ENCODE data around the gene NEK6. TPM values are rescaled to one million over a fixed set of nuclear protein-coding genes. Genes with fewer than 3 reads are reported as not detected.

NEK6 gene
- total RNA-seq, 2 experiments from 2014 or later = 7.0 to 8.0 TPM

GRCh38 chr9:124392254-124392870 is 134.6 kb downstream of the NEK6 start:
- ChIA-PET CTCF (interaction anchor here (1.1 to 1.6 kb wide), 2 partner anchors 18 to 111 kb away, joined by 3 to 4 read pairs; no protein-coding TSS in a partner anchor), POLR2A (no interaction called here)
- Mint-ChIP-seq H3K4me1 (peaks cover 26% of the 10 kb centered on the region), H3K4me3 (no peak overlapping the region), H3K27me3 (no peaks in the 10 kb centered on the region), H3K36me3 (ENCODE audit: low read depth) (no peaks in the 10 kb centered on the region), H3K27ac (no peak overlapping the region), H3K9me3 (no peaks in the 10 kb centered on the region)
- no peak for DNase-seq

DNA sequence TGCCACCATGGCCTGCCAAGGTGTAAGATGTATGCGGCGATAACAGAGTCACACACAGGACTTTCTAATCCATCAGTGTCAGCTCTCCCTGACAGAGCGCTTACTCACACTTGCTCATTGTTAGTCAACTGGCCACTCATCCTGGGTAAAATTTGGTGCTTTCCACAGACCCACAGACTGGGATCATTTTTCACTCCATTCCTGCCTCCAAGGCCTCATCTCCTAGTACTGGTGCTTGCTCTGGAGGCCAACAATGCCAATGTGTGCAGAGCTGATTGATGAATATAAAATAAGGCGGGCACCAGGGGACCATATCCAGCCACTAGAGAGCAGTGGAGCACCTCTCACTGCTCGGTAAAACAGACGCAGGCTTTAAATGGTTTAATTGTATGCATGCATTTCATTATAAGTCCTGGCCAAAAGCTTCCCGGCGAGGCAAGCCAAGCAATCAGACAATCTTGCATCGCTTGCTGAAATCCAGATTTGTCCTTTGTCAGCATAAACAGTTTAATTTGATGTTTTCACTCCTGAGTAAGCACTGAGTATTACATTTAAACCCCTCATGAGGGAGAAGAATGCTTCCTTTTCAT is 135.2 kb downstream of the NEK6 start:
- ChIA-PET CTCF (interaction anchor here (1.1 kb wide), 1 partner anchor 112 kb away, joined by 3 read pairs; no protein-coding TSS in a partner anchor), POLR2A (no interaction called here)
- no peaks in the 10 kb centered on the region for H3K27me3 Mint-ChIP-seq
- no peak overlapping the region for H3K4me3 Mint-ChIP-seq
- no peak overlapping the region for H3K27ac Mint-ChIP-seq
- H3K36me3 Mint-ChIP-seq (ENCODE audit: low read depth) = no peaks in the 10 kb centered on the region
- peaks cover 24% of the 10 kb centered on the region for H3K4me1 Mint-ChIP-seq
- no peaks in the 10 kb centered on the region for H3K9me3 Mint-ChIP-seq
- no peak for DNase-seq

DNA sequence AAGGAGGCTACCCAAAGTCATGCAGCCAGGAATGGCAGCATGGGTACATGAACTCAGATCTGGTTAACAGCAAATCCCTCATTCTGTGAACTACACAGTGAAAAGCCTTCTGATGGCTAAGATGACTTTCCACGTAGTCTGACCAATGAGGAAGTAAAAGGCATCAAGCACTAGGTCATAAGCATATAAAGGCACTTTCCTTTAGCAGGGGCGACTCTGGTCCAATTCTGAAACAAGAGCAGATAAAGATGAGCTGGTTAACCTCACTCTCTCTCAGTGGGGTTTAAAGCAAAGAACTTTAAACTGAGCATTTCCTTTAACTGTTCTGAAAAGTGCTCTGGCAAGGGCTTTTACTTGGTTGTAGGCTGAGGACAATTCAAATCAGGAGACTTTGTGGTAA is 136.4 kb downstream of the NEK6 start:
- no peaks in the 10 kb centered on the region for H3K9me3 Mint-ChIP-seq
- H3K36me3 Mint-ChIP-seq (ENCODE audit: low read depth) = no peaks in the 10 kb centered on the region
- peaks cover 24% of the 10 kb centered on the region for H3K4me1 Mint-ChIP-seq
- no peak for DNase-seq
- ChIA-PET POLR2A (no interaction called here), CTCF (interaction anchor here (1.3 kb wide), 1 partner anchor 266 kb away, joined by 4 read pairs; no protein-coding TSS in a partner anchor)
- no peaks in the 10 kb centered on the region for H3K27me3 Mint-ChIP-seq
- no peak overlapping the region for H3K4me3 Mint-ChIP-seq
- peak overlapping the region; percentile 60 for H3K27ac Mint-ChIP-seq

- POLR2A ChIA-PET = no interaction called here
- peak overlapping the region; percentile 60 for H3K27ac Mint-ChIP-seq
- DNase-seq = no peak
- CTCF ChIA-PET = interaction anchor here (1.2 to 1.5 kb wide), 3 partner anchors 15 to 266 kb away, joined by 3 to 4 read pairs (median 4); no protein-coding TSS in a partner anchor
- no peaks in the 10 kb centered on the region for H3K27me3 Mint-ChIP-seq
- no peaks in the 10 kb centered on the region for H3K9me3 Mint-ChIP-seq
- no peaks in the 10 kb centered on the region for H3K36me3 Mint-ChIP-seq (ENCODE audit: low read depth)
- H3K4me1 Mint-ChIP-seq = peaks cover 23% of the 10 kb centered on the region
- H3K4me3 Mint-ChIP-seq = no peak overlapping the region
Observed at GRCh38 chr9:124394596-124394995, 136.8 kb downstream of the NEK6 start.

- H3K27me3 Mint-ChIP-seq = no peaks in the 10 kb centered on the region
- ChIA-PET POLR2A (no interaction called here), CTCF (interaction anchor here (0.6 to 1.5 kb wide), 5 partner anchors 14 to 444 kb away, joined by 3 to 5 read pairs (median 3); no protein-coding TSS in a partner anchor)
- no peak overlapping the region for H3K27ac Mint-ChIP-seq
- DNase-seq = no peak
- H3K4me3 Mint-ChIP-seq = no peak overlapping the region
- H3K9me3 Mint-ChIP-seq = no peaks in the 10 kb centered on the region
- no peaks in the 10 kb centered on the region for H3K36me3 Mint-ChIP-seq (ENCODE audit: low read depth)
- H3K4me1 Mint-ChIP-seq = peaks cover 25% of the 10 kb centered on the region
Observed at GRCh38 chr9:124395826-124396225, 138.1 kb downstream of the NEK6 start.

- no peak for DNase-seq
- no peaks in the 10 kb centered on the region for H3K27me3 Mint-ChIP-seq
- H3K4me1 Mint-ChIP-seq = peaks cover 27% of the 10 kb centered on the region
- H3K36me3 Mint-ChIP-seq (ENCODE audit: low read depth) = no peaks in the 10 kb centered on the region
- no peak overlapping the region for H3K4me3 Mint-ChIP-seq
- peak overlapping the region; percentile 25 for H3K27ac Mint-ChIP-seq
- ChIA-PET POLR2A (no interaction called here), CTCF (no interaction called here)
- no peaks in the 10 kb centered on the region for H3K9me3 Mint-ChIP-seq
Observed at GRCh38 chr9:124398191-124398935, 140.6 kb downstream of the NEK6 start.

DNA sequence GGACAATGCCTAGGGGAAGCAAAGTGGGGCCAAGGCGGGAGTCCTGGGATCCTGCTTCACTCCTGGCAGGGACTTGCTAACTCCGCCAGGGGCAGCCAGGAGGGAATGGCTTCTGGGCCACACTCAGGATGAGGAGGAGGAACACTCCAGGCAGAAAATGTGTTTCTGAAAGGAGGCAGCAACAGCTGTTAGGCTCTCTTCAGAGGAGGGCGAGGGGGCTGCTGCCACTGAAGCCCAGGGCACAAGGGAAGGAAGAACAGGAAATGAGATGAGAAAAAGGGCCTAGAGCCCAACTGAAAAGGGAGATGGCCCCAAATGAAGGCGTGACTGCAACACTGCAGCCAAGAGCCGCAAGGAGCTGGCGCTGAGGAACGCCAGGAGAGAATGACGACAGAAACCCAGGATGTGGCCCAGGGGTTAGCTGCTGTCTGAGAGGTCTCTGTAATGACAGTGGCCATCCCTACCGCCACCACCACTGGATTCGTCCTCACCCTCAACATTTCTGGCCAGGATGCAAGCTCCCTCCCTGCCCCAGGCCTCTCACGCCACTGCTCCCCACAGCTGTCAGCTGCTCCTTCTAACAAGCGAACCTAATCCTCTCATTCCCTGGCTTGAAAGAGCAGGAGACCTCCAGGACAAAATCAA is 141.7 kb downstream of the NEK6 start:
- peaks cover 19% of the 10 kb centered on the region for H3K4me1 Mint-ChIP-seq
- no peaks in the 10 kb centered on the region for H3K27me3 Mint-ChIP-seq
- no peak overlapping the region for H3K4me3 Mint-ChIP-seq
- ChIA-PET CTCF (interaction anchor here (1.2 kb wide), 1 partner anchor 11 kb away, joined by 4 read pairs; no protein-coding TSS in a partner anchor), POLR2A (no interaction called here)
- peaks cover 7% of the 10 kb centered on the region for H3K36me3 Mint-ChIP-seq (ENCODE audit: low read depth)
- no peaks in the 10 kb centered on the region for H3K9me3 Mint-ChIP-seq
- no peak for DNase-seq
- H3K27ac Mint-ChIP-seq = no peak overlapping the region

DNA sequence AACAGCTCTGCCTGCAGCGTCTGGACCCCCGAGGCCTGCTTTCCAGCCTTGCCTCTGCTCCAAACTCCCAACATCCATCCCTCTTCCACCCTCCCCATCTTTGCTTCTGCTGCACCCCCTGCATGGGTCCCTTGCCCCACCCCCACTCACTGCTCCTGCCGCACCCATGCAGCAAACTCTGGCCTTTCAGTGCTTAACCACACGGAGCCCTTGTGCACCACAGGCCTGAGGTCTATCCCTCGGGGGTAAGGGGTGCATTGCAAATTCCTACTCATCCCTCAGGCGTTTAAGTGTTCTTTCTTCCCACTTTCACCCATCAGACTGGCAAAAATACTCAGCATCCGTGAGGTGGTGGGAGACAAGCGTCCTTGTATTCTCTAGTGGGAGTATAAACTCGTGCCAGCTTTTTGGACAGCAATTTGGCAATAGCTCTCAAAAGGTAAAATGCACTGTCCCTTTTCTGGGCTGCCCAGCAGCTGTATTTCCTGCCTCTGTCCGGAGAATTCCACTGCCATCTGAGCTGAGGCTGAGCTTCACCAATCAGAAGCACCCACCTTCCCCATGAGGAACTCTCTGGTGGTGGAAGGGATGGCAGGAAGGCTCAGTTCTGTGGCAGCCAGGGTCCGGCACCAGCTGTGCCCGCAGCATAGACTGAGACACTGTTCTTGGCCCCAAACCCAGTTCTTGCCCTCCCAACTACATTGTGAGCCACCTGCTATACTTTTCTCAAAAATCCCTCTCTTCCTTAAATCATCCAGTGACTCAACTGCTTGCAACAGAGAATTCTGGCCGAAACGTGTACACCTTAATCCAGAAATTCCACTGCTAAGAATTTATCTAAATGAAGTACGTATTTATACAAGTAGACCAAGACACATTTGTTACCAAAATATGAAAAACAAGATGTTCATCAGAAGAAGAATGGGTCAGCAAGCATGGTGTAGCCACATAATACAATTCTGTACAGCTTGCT is 142.5 kb downstream of the NEK6 start:
- ChIA-PET POLR2A (no interaction called here), CTCF (interaction anchor here (1.2 to 1.6 kb wide), 3 partner anchors 10 to 15 kb away, joined by 4 to 5 read pairs (median 5); partner anchors contain the start of gene PSMB7)
- Mint-ChIP-seq H3K27ac (no peak overlapping the region), H3K4me1 (peaks cover 12% of the 10 kb centered on the region), H3K27me3 (no peaks in the 10 kb centered on the region), H3K36me3 (ENCODE audit: low read depth) (peaks cover 8% of the 10 kb centered on the region), H3K4me3 (no peak overlapping the region), H3K9me3 (no peaks in the 10 kb centered on the region)
- no peak for DNase-seq

Other genes with a start within 250 kb of the NEK6 start
- gene LHX2, start 246.2 kb upstream of the NEK6 start, total RNA-seq = not detected
- 100 to 1,000 TPM; 120 to 121 TPM for gene PSMB7, start 157.5 kb downstream of the NEK6 start, total RNA-seq
- gene ADGRD2, start 192.5 kb downstream of the NEK6 start, total RNA-seq = not detected
- not detected for gene NR5A1, start 249.4 kb downstream of the NEK6 start, total RNA-seq

Measured in activated CD4-positive, alpha-beta T cell treated with anti-CD3 and anti-CD28 coated beads, Interleukin-2, amount 10 ng/mL, durations not matched to agents 7 days and 5 days (primary cell).